Left renal cortex interstitium (tissue), 4 donors: Measurements from ENCODE around the gene IFITM5. TPM values are rescaled to one million over a fixed set of nuclear protein-coding genes. Genes with fewer than 3 reads are reported as not detected.
"Not testable (repeated sequence)": the region's sequence is repeated elsewhere in the genome, so short reads cannot be mapped to it uniquely, and the experiment has no call there.

Experiments
- DNase-seq, 4 donors: peaks; one replicate each; pipeline ENCODE4 v3.0.0-alpha.2; 2013; ENCODE audit warnings: low read depth in 4 of 4, low spot score in 2 of 4, missing footprints in 1 of 4
- polyA plus RNA-seq, 4 donors: library from polyadenylated mRNA; unstranded; fragments of 120-200 nt; gene quantifications; one replicate each; pipeline ENCODE4 v1.2.1, GENCODE V29; 2013; ENCODE audit not compliant: insufficient read length in 4 of 4

IFITM5 gene
- polyA plus RNA-seq, 4 donors, result 0.21 to 0.65 TPM; not detected in 2

GRCh38 chr11:313304-313786, 14.0 kb upstream of the IFITM5 start:
- DNase-seq, result no peak

- DNase-seq, result no peak
Observed at GRCh38 chr11:312092-312816, 12.9 kb upstream of the IFITM5 start.

- DNase-seq, result not testable (repeated sequence)
Observed at GRCh38 chr11:311013-311748, 11.9 kb upstream of the IFITM5 start.

- not testable (repeated sequence) for DNase-seq
Observed at GRCh38 chr11:309979-310572, 10.8 kb upstream of the IFITM5 start.

GRCh38 chr11:308740-309665, 9.7 kb upstream of the IFITM5 start:
- not testable (repeated sequence) for DNase-seq

- DNase-seq, result peak in 3 of 4 donors; percentile 65 to 85 (median 72)
Observed at GRCh38 chr11:307766-308708, 8.7 kb upstream of the IFITM5 start, which contains the start of gene IFITM2. IFITM2 (plus strand) TSS chr11:307816; CDS start chr11:308193, 377 bp downstream.

- no peak for DNase-seq
Observed at GRCh38 chr11:306645-307371, 7.5 kb upstream of the IFITM5 start.

- DNase-seq, result no peak
Observed at GRCh38 chr11:305844-306211, 6.5 kb upstream of the IFITM5 start.

GRCh38 chr11:304915-305843, 5.9 kb upstream of the IFITM5 start:
- peak in 1 of 4 donors; percentile 68 for DNase-seq

- DNase-seq, result no peak
Observed at GRCh38 chr11:304061-304506, 4.8 kb upstream of the IFITM5 start.

- no peak for DNase-seq
Observed at GRCh38 chr11:303363-303762, 4.0 kb upstream of the IFITM5 start.

- no peak for DNase-seq
Observed at GRCh38 chr11:299951-300735, 817 bp upstream of the IFITM5 start.

GRCh38 chr11:298406-299065, 790 bp downstream of the IFITM5 start:
- no peak for DNase-seq

- DNase-seq, result no peak
Observed at GRCh38 chr11:297586-298405, 1.5 kb downstream of the IFITM5 start.

- no peak for DNase-seq
Observed at GRCh38 chr11:297051-297585, 2.2 kb downstream of the IFITM5 start.
